ENCODE data around the gene ZNF385C.

The ZNF385C gene

GRCh38 chr17:42133461-42134041 lies 35.3 kb upstream of the ZNF385C start:
- no peak overlapping the region for H3K4me3 ChIP-seq (ENCODE audit: low read length)
- peaks cover 7% of the 10 kb centered on the region for H3K36me3 ChIP-seq (ENCODE audit: control insufficient read depth, insufficient read depth, low read length)
- H3K27me3 ChIP-seq (ENCODE audit: insufficient read depth, low read length, poor library complexity), result no peaks in the 10 kb centered on the region
- no peak overlapping the region for H2BK120ac ChIP-seq (ENCODE audit: low read depth, low read length)
- H3K4me2 ChIP-seq (ENCODE audit: low read length), result no peak overlapping the region
- no peak overlapping the region for H3K23ac ChIP-seq (ENCODE audit: low read length)
- no peak overlapping the region for H2BK15ac ChIP-seq (replicated peaks; ENCODE audit: low read depth)
- no peak overlapping the region for H3K56ac ChIP-seq (ENCODE audit: low read length)
- DNase-seq, result no peak
- peaks cover 27% of the 10 kb centered on the region for H3K79me1 ChIP-seq (ENCODE audit: low read length)
- WGBS (ENCODE audit: extremely low coverage, insufficient coverage, low lambda C conversion rate), result no CpG with 5 or more reads among the region's 4 CpGs
- H3K4ac ChIP-seq (ENCODE audit: low read depth, low read length), result no peak overlapping the region
- H3K18ac ChIP-seq (ENCODE audit: low read length), result no peak overlapping the region
- no peak overlapping the region for H3K9ac ChIP-seq (ENCODE audit: low read length)
- no peak overlapping the region for H4K8ac ChIP-seq (ENCODE audit: low read depth, low read length)
- H3K27ac ChIP-seq (ENCODE audit: low read depth, low read length), result no peak overlapping the region
- H4K5ac ChIP-seq (ENCODE audit: low read length), result no peak overlapping the region
- H3K79me2 ChIP-seq (ENCODE audit: control insufficient read depth, insufficient read depth, low read length), result peaks cover 19% of the 10 kb centered on the region
- H2AK5ac ChIP-seq (ENCODE audit: low read length), result no peak overlapping the region
- peaks cover 6% of the 10 kb centered on the region for H3K4me1 ChIP-seq (ENCODE audit: control insufficient read depth, low read depth, low read length)
- H2BK5ac ChIP-seq (ENCODE audit: low read length), result no peak overlapping the region

- WGBS (ENCODE audit: extremely low coverage, insufficient coverage, low lambda C conversion rate), result no CpG with 5 or more reads among the region's 3 CpGs
- H3K36me3 ChIP-seq (ENCODE audit: control insufficient read depth, insufficient read depth, low read length), result peaks cover 11% of the 10 kb centered on the region
- H2BK5ac ChIP-seq (ENCODE audit: low read length), result no peak overlapping the region
- H3K56ac ChIP-seq (ENCODE audit: low read length), result no peak overlapping the region
- H3K9ac ChIP-seq (ENCODE audit: low read length), result no peak overlapping the region
- peaks cover 24% of the 10 kb centered on the region for H3K79me1 ChIP-seq (ENCODE audit: low read length)
- no peaks in the 10 kb centered on the region for H3K27me3 ChIP-seq (ENCODE audit: insufficient read depth, low read length, poor library complexity)
- H3K79me2 ChIP-seq (ENCODE audit: control insufficient read depth, insufficient read depth, low read length), result peaks cover 14% of the 10 kb centered on the region
- H3K4me1 ChIP-seq (ENCODE audit: control insufficient read depth, low read depth, low read length), result peaks cover 6% of the 10 kb centered on the region
- H3K4me2 ChIP-seq (ENCODE audit: low read length), result no peak overlapping the region
- DNase-seq, result no peak
- H2BK120ac ChIP-seq (ENCODE audit: low read depth, low read length), result no peak overlapping the region
- H4K8ac ChIP-seq (ENCODE audit: low read depth, low read length), result no peak overlapping the region
- no peak overlapping the region for H3K23ac ChIP-seq (ENCODE audit: low read length)
- no peak overlapping the region for H4K5ac ChIP-seq (ENCODE audit: low read length)
- no peak overlapping the region for H2AK5ac ChIP-seq (ENCODE audit: low read length)
- H3K4ac ChIP-seq (ENCODE audit: low read depth, low read length), result no peak overlapping the region
- H2BK15ac ChIP-seq (replicated peaks; ENCODE audit: low read depth), result no peak overlapping the region
- H3K18ac ChIP-seq (ENCODE audit: low read length), result no peak overlapping the region
- no peak overlapping the region for H3K4me3 ChIP-seq (ENCODE audit: low read length)
- H3K27ac ChIP-seq (ENCODE audit: low read depth, low read length), result no peak overlapping the region
Observed at GRCh38 chr17:42132941-42133340, 34.7 kb upstream of the ZNF385C start.

GRCh38 chr17:42131981-42132432 lies 33.7 kb upstream of the ZNF385C start:
- Histone ChIP-seq H3K79me2 (ENCODE audit: control insufficient read depth, insufficient read depth, low read length) (peaks cover 14% of the 10 kb centered on the region), H3K4ac (ENCODE audit: low read depth, low read length) (no peak overlapping the region), H2BK15ac (replicated peaks; ENCODE audit: low read depth) (no peak overlapping the region), H3K23ac (ENCODE audit: low read length) (no peak overlapping the region), H2BK120ac (ENCODE audit: low read depth, low read length) (no peak overlapping the region), H3K18ac (ENCODE audit: low read length) (no peak overlapping the region), H3K79me1 (ENCODE audit: low read length) (peaks cover 24% of the 10 kb centered on the region), H2AK5ac (ENCODE audit: low read length) (no peak overlapping the region), H4K5ac (ENCODE audit: low read length) (no peak overlapping the region), H3K4me2 (ENCODE audit: low read length) (no peak overlapping the region), H4K8ac (ENCODE audit: low read depth, low read length) (no peak overlapping the region), H3K4me1 (ENCODE audit: control insufficient read depth, low read depth, low read length) (peaks cover 6% of the 10 kb centered on the region), H3K56ac (ENCODE audit: low read length) (no peak overlapping the region), H3K36me3 (ENCODE audit: control insufficient read depth, insufficient read depth, low read length) (peaks cover 11% of the 10 kb centered on the region), H3K9ac (ENCODE audit: low read length) (no peak overlapping the region), H3K27ac (ENCODE audit: low read depth, low read length) (no peak overlapping the region), H3K4me3 (ENCODE audit: low read length) (no peak overlapping the region), H2BK5ac (ENCODE audit: low read length) (no peak overlapping the region), H3K27me3 (ENCODE audit: insufficient read depth, low read length, poor library complexity) (no peaks in the 10 kb centered on the region)
- WGBS (ENCODE audit: extremely low coverage, insufficient coverage, low lambda C conversion rate), result no CpG with 5 or more reads among the region's 4 CpGs
- DNase-seq, result no peak

GRCh38 chr17:42131232-42131631 lies 33.0 kb upstream of the ZNF385C start:
- no peak overlapping the region for H3K27ac ChIP-seq (ENCODE audit: low read depth, low read length)
- peaks cover 14% of the 10 kb centered on the region for H3K79me2 ChIP-seq (ENCODE audit: control insufficient read depth, insufficient read depth, low read length)
- H3K23ac ChIP-seq (ENCODE audit: low read length), result no peak overlapping the region
- H2BK15ac ChIP-seq (replicated peaks; ENCODE audit: low read depth), result no peak overlapping the region
- no peak overlapping the region for H4K8ac ChIP-seq (ENCODE audit: low read depth, low read length)
- WGBS (ENCODE audit: extremely low coverage, insufficient coverage, low lambda C conversion rate), result 100% methylated on average over 3 of the region's 4 CpGs
- DNase-seq, result no peak
- H3K79me1 ChIP-seq (ENCODE audit: low read length), result peaks cover 23% of the 10 kb centered on the region
- H3K9ac ChIP-seq (ENCODE audit: low read length), result no peak overlapping the region
- no peak overlapping the region for H3K4ac ChIP-seq (ENCODE audit: low read depth, low read length)
- H3K4me1 ChIP-seq (ENCODE audit: control insufficient read depth, low read depth, low read length), result peaks cover 5% of the 10 kb centered on the region
- no peak overlapping the region for H4K5ac ChIP-seq (ENCODE audit: low read length)
- no peak overlapping the region for H2BK5ac ChIP-seq (ENCODE audit: low read length)
- no peak overlapping the region for H3K4me3 ChIP-seq (ENCODE audit: low read length)
- H3K4me2 ChIP-seq (ENCODE audit: low read length), result no peak overlapping the region
- no peak overlapping the region for H2BK120ac ChIP-seq (ENCODE audit: low read depth, low read length)
- peaks cover 16% of the 10 kb centered on the region for H3K36me3 ChIP-seq (ENCODE audit: control insufficient read depth, insufficient read depth, low read length)
- H3K27me3 ChIP-seq (ENCODE audit: insufficient read depth, low read length, poor library complexity), result no peaks in the 10 kb centered on the region
- H3K56ac ChIP-seq (ENCODE audit: low read length), result no peak overlapping the region
- no peak overlapping the region for H2AK5ac ChIP-seq (ENCODE audit: low read length)
- H3K18ac ChIP-seq (ENCODE audit: low read length), result no peak overlapping the region

- Histone ChIP-seq H3K27ac (ENCODE audit: low read depth, low read length) (no peak overlapping the region), H2BK120ac (ENCODE audit: low read depth, low read length) (no peak overlapping the region), H3K18ac (ENCODE audit: low read length) (no peak overlapping the region), H3K36me3 (ENCODE audit: control insufficient read depth, insufficient read depth, low read length) (peaks cover 18% of the 10 kb centered on the region), H2BK15ac (replicated peaks; ENCODE audit: low read depth) (no peak overlapping the region), H4K5ac (ENCODE audit: low read length) (no peak overlapping the region), H2BK5ac (ENCODE audit: low read length) (no peak overlapping the region), H2AK5ac (ENCODE audit: low read length) (no peak overlapping the region), H3K79me2 (ENCODE audit: control insufficient read depth, insufficient read depth, low read length) (peaks cover 9% of the 10 kb centered on the region), H3K4me1 (ENCODE audit: control insufficient read depth, low read depth, low read length) (peaks cover under 1% of the 10 kb centered on the region), H3K4me2 (ENCODE audit: low read length) (no peak overlapping the region), H3K9ac (ENCODE audit: low read length) (no peak overlapping the region), H3K79me1 (ENCODE audit: low read length) (peaks cover 16% of the 10 kb centered on the region), H3K4ac (ENCODE audit: low read depth, low read length) (no peak overlapping the region), H4K8ac (ENCODE audit: low read depth, low read length) (no peak overlapping the region), H3K56ac (ENCODE audit: low read length) (no peak overlapping the region), H3K4me3 (ENCODE audit: low read length) (no peak overlapping the region), H3K27me3 (ENCODE audit: insufficient read depth, low read length, poor library complexity) (no peaks in the 10 kb centered on the region), H3K23ac (ENCODE audit: low read length) (no peak overlapping the region)
- WGBS (ENCODE audit: extremely low coverage, insufficient coverage, low lambda C conversion rate), result no CpG with 5 or more reads among the region's 16 CpGs
- no peak for DNase-seq
Observed at GRCh38 chr17:42130310-42130936, 32.1 kb upstream of the ZNF385C start.

Data from mesendoderm (in vitro differentiated cells).